H1 (cell line): Measurements from ENCODE around the gene RAB40B. TPM values are rescaled to one million over a fixed set of nuclear protein-coding genes. Genes with fewer than 3 reads are reported as not detected.

Experiments
- CTCF ChIA-PET: fragments of 300-600 bp; sonication (Branson Sonifier 250); formaldehyde crosslinking; loops from one replicate; lab custom pipeline; 2021; ENCODE audit not compliant: partially characterized antibody; lab: Charles Lee
- POLR2A ChIA-PET: fragments of 300-600 bp; sonication (Branson Sonifier 250); formaldehyde crosslinking; loops from one replicate; lab custom pipeline; 2021; ENCODE audit warnings: inconsistent platforms; ENCODE audit not compliant: partially characterized antibody; lab: Charles Lee
- DNase-seq, 2 experiments: peaks; one replicate each; pipeline versions ENCODE4 v3.0.0 to v3.0.0-alpha.2; 2010 to 2022; ENCODE audit warnings: low spot score in 2 of 2, low read depth in 1 of 2, mixed read lengths in 1 of 2
- FAIRE-seq: peaks from 2 replicates; lab custom pipeline; 2011; peaks lifted over from hg19 to GRCh38; lab: Jason Lieb, UNC
- H2AFZ ChIP-seq: 2 replicates; pipeline ENCODE4 v1.8.1; 2012; ENCODE audit warnings: low read length, inconsistent platforms
- H2AK5ac ChIP-seq: 2 replicates; pipeline ENCODE4 v1.6.1; 2013; ENCODE audit warnings: low read depth, low read length
- H2BK120ac ChIP-seq: replicated peaks from 2 replicates; pipeline ENCODE3; 2013; ENCODE audit warnings: low read depth, low read length, inconsistent platforms
- H2BK12ac ChIP-seq: 2 replicates; pipeline ENCODE4 v1.6.1; 2013; ENCODE audit warnings: low read depth, low read length
- H2BK15ac ChIP-seq: 2 replicates; pipeline ENCODE4 v1.6.1; 2013; ENCODE audit warnings: low read length
- H2BK20ac ChIP-seq: 2 replicates; pipeline ENCODE4 v1.6.1; 2013; ENCODE audit warnings: low read length
- H2BK5ac ChIP-seq: 2 replicates; pipeline ENCODE4 v1.6.1; 2013; ENCODE audit warnings: low read depth, low read length
- H3K14ac ChIP-seq: 2 replicates; pipeline ENCODE4 v1.6.1; 2013; ENCODE audit warnings: inconsistent platforms; ENCODE audit not compliant: insufficient read length
- H3K18ac ChIP-seq: 2 replicates; pipeline ENCODE4 v1.6.1; 2013; ENCODE audit warnings: low read length; ENCODE audit errors: extremely low read depth
- H3K23ac ChIP-seq: 2 replicates; pipeline ENCODE4 v1.6.1; 2013; ENCODE audit warnings: inconsistent platforms; ENCODE audit not compliant: insufficient read length
- H3K23me2 ChIP-seq: 2 replicates; pipeline ENCODE4 v1.6.1; 2013; ENCODE audit warnings: low read depth, low read length
- H3K27ac ChIP-seq: 2 replicates; pipeline ENCODE4 v1.6.1; 2011; ENCODE audit warnings: low read depth, low read length, inconsistent platforms
- H3K27me3 ChIP-seq, 4 experiments: replicated peaks in 1 of 4; 1 replicate in 1 of 4; 2 replicates in 3 of 4; pipeline versions ENCODE4 v1.6.1 to v1.8.1; 2011 to 2013; ENCODE audit warnings: low read length in 3 of 4, mild to moderate bottlenecking in 3 of 4, inconsistent platforms in 2 of 4, mixed read lengths in 2 of 4, moderate library complexity in 1 of 4; ENCODE audit not compliant: control insufficient read depth in 3 of 4, insufficient read depth in 3 of 4; ENCODE audit errors: extremely low read depth in 1 of 4
- H3K36me3 ChIP-seq, 4 experiments: 2 replicates each; pipeline versions ENCODE4 v1.6.1 to v1.8.1; 2011 to 2013; ENCODE audit warnings: mild to moderate bottlenecking in 4 of 4, low read length in 3 of 4, moderate library complexity in 2 of 4, control low read depth in 1 of 4, inconsistent platforms in 1 of 4; ENCODE audit not compliant: insufficient read depth in 4 of 4, control insufficient read depth in 2 of 4
- H3K4ac ChIP-seq: replicated peaks from 2 replicates; pipeline ENCODE3; 2013; ENCODE audit warnings: low read length, low read depth, mixed read lengths, inconsistent platforms; ENCODE audit not compliant: insufficient read length
- H3K4me1 ChIP-seq, 4 experiments: replicated peaks in 1 of 4; 1 replicate in 1 of 4; 2 replicates in 3 of 4; pipeline versions ENCODE4 v1.6.1 to v1.8.1; 2011 to 2013; ENCODE audit warnings: low read length in 3 of 4, inconsistent platforms in 2 of 4, mixed read lengths in 1 of 4; ENCODE audit not compliant: insufficient read depth in 4 of 4, control insufficient read depth in 3 of 4
- H3K4me2 ChIP-seq, 2 experiments: 2 replicates each; pipeline versions ENCODE4 v1.6.1 to v1.8.1; 2011 to 2013; ENCODE audit warnings: low read depth in 2 of 2, low read length in 2 of 2, control low read depth in 1 of 2, inconsistent platforms in 1 of 2, mild to moderate bottlenecking in 1 of 2; ENCODE audit not compliant: insufficient read depth in 1 of 2
- H3K4me3 ChIP-seq, 4 experiments: fragments of 200-600, 300-600 bp in 1 of 4; sonication (generic), shearing (Covaris generic), sonication (Bioruptor Twin) in 1 of 4; 2 replicates each; pipeline versions ENCODE4 v1.5.1 to v1.8.1; 2011 to 2016; ENCODE audit warnings: low read length in 4 of 4, low read depth in 3 of 4, control low read depth in 2 of 4, inconsistent platforms in 2 of 4, mild to moderate bottlenecking in 2 of 4, mixed read lengths in 1 of 4, moderate library complexity in 1 of 4; ENCODE audit not compliant: insufficient read depth in 2 of 4; ENCODE audit errors: extremely low read depth in 1 of 4
- H3K56ac ChIP-seq: replicated peaks from 2 replicates; pipeline ENCODE3; 2013; ENCODE audit warnings: low read depth, mild to moderate bottlenecking, mixed read lengths, low read length, inconsistent platforms; ENCODE audit not compliant: insufficient read length
- H3K79me1 ChIP-seq: 2 replicates; pipeline ENCODE4 v1.6.1; 2013; ENCODE audit warnings: low read depth, low read length, control low read depth
- H3K79me2 ChIP-seq, 2 experiments: 2 replicates each; pipeline versions ENCODE4 v1.6.1 to v1.8.1; 2012 to 2013; ENCODE audit warnings: low read length in 2 of 2, mild to moderate bottlenecking in 2 of 2, inconsistent platforms in 1 of 2; ENCODE audit not compliant: insufficient read depth in 2 of 2, control insufficient read depth in 1 of 2
- H3K9ac ChIP-seq, 4 experiments: replicated peaks in 1 of 4; 1 replicate in 1 of 4; 2 replicates in 3 of 4; pipeline versions ENCODE4 v1.6.1 to v1.8.1; 2011 to 2013; ENCODE audit warnings: low read depth in 3 of 4, low read length in 3 of 4, control low read depth in 2 of 4, mild to moderate bottlenecking in 2 of 4, moderate library complexity in 2 of 4, inconsistent platforms in 1 of 4; ENCODE audit errors: extremely low read depth in 1 of 4
- H3K9me3 ChIP-seq, 2 experiments: 2 replicates each; pipeline versions ENCODE4 v1.6.1 to v1.8.1; 2012 to 2013; ENCODE audit warnings: mild to moderate bottlenecking in 2 of 2, moderate library complexity in 2 of 2, control low read depth in 1 of 2, inconsistent platforms in 1 of 2, low read depth in 1 of 2, low read length in 1 of 2, mixed read lengths in 1 of 2; ENCODE audit not compliant: insufficient read depth in 2 of 2
- H4K20me1 ChIP-seq, 2 experiments: replicated peaks in 1 of 2; 2 replicates each; pipeline versions ENCODE3 to v1.8.1; 2011 to 2013; ENCODE audit warnings: inconsistent platforms in 2 of 2, low read length in 2 of 2, mild to moderate bottlenecking in 1 of 2; ENCODE audit not compliant: insufficient read depth in 2 of 2, control insufficient read depth in 1 of 2
- H4K5ac ChIP-seq: 2 replicates; pipeline ENCODE4 v1.6.1; 2013; ENCODE audit warnings: low read length, low read depth, mixed read lengths, inconsistent platforms; ENCODE audit not compliant: insufficient read length
- H4K8ac ChIP-seq: 2 replicates; pipeline ENCODE4 v1.8.0; 2013; ENCODE audit warnings: mild to moderate bottlenecking, moderate library complexity, low read length, inconsistent platforms; ENCODE audit not compliant: insufficient read depth; ENCODE audit errors: extremely low read depth
- H4K91ac ChIP-seq: replicated peaks from 2 replicates; pipeline ENCODE3; 2013; ENCODE audit warnings: low read length, mixed read lengths, inconsistent platforms; ENCODE audit not compliant: insufficient read length
- BACH1 ChIP-seq: IDR thresholded peaks from 2 replicates; pipeline ENCODE4 v1.6.1; 2012; ENCODE audit warnings: low read length, improper control_type of control experiment
- BRCA1 ChIP-seq: IDR thresholded peaks from 2 replicates; pipeline ENCODE4 v1.6.1; 2012; ENCODE audit warnings: low read depth, low read length, improper control_type of control experiment
- CHD2 ChIP-seq: IDR thresholded peaks from 2 replicates; pipeline ENCODE4 v1.6.1; 2012; ENCODE audit warnings: low read length, improper control_type of control experiment
- EP300 ChIP-seq, 2 experiments: IDR thresholded peaks; 1 replicate in 1 of 2; 2 replicates in 1 of 2; pipeline ENCODE4 v1.6.1; 2011 to 2012; ENCODE audit warnings: low read depth in 2 of 2, low read length in 2 of 2, mild to moderate bottlenecking in 2 of 2, borderline replicate concordance in 1 of 2, inconsistent platforms in 1 of 2, moderate library complexity in 1 of 2
- GTF2F1 ChIP-seq: IDR thresholded peaks from 2 replicates; pipeline ENCODE4 v1.6.1; 2012; ENCODE audit warnings: low read depth, low read length, improper control_type of control experiment, borderline replicate concordance
- NANOG ChIP-seq: IDR thresholded peaks from 2 replicates; pipeline ENCODE4 v1.6.1; 2011; ENCODE audit warnings: low read length, low read depth, mild to moderate bottlenecking, inconsistent platforms; ENCODE audit not compliant: insufficient read depth, poor library complexity, severe bottlenecking
- POU5F1 ChIP-seq: IDR thresholded peaks from 2 replicates; pipeline ENCODE4 v1.6.1; 2011; ENCODE audit warnings: low read depth, mild to moderate bottlenecking, low read length, moderate library complexity
- SAP30 ChIP-seq: fragments of 300-600 bp; sonication (generic); IDR thresholded peaks from 2 replicates; pipeline ENCODE4 v1.7.1; 2012; ENCODE audit warnings: low read length, moderate library complexity, mild to moderate bottlenecking, inconsistent platforms; ENCODE audit not compliant: insufficient read depth, insufficient replicate concordance
- SIRT6 ChIP-seq: IDR thresholded peaks from one replicate; pipeline ENCODE4 v1.7.1; 2012; ENCODE audit warnings: low read length, inconsistent platforms
- SP1 ChIP-seq: IDR thresholded peaks from 2 replicates; pipeline ENCODE4 v1.6.1; 2011; ENCODE audit warnings: low read depth, low read length
- TCF12 ChIP-seq: IDR thresholded peaks from 2 replicates; pipeline ENCODE4 v1.6.1; 2011; ENCODE audit warnings: low read depth, mild to moderate bottlenecking, low read length
- YY1 ChIP-seq: IDR thresholded peaks from 2 replicates; pipeline ENCODE4 v1.6.1; 2011; ENCODE audit warnings: low read depth, mild to moderate bottlenecking, low read length
- WGBS, 2 experiments: shearing (Covaris generic) in 1 of 2; methylation state at CpG; one replicate each; pipeline versions ENCODE4 v1.1.6 to v1.1.7; 2013 to 2015; ENCODE audit warnings: low lambda C conversion rate in 2 of 2, mixed read lengths in 2 of 2, inconsistent platforms in 1 of 2, low coverage in 1 of 2, missing lambda C conversion rate in 1 of 2; ENCODE audit not compliant: insufficient replicate concordance in 2 of 2, insufficient coverage in 1 of 2, insufficient read length in 1 of 2; ENCODE audit errors: extremely low coverage in 1 of 2, missing lambda C conversion rate in 1 of 2; 5-methylcytosine and 5-hydroxymethylcytosine counted together
- polyA plus RNA-seq, 7 experiments: library from polyadenylated mRNA; depleted of rRNA in 3 of 7; stranded (reverse) in 5 of 7; unstranded in 2 of 7; fragments of >200 nt in 5 of 7; fragments of 200-250 nt in 2 of 7; gene quantifications; 1 replicate in 5 of 7; 2 replicates in 1 of 7; 4 replicates in 1 of 7; pipeline versions ENCODE4 v1.2.1 to v1.2.3, GENCODE V29; 2011 to 2013; ENCODE audit warnings: missing spikeins in 2 of 7, mixed read lengths in 2 of 7
- total RNA-seq: library from RNA; stranded (reverse); fragmentation: NEBNext Ultra II Directional; extraction: Animal tissue kit (Norgen Biotek cat#: 25700); gene quantifications from 2 replicates; pipeline ENCODE4 v1.2.1, GENCODE V29; 2021
- TF ChIP-seq, protein P1 (sequence below): IDR thresholded peaks from 2 replicates; pipeline ENCODE4 v1.6.1; 2011; ENCODE audit warnings: low read depth, mild to moderate bottlenecking, low read length; ENCODE audit not compliant: insufficient read depth

RAB40B gene
- total and polyA plus RNA-seq, 2 of the 8 experiments (the other 6 are each of a cell fraction or from before 2014, with no cell fraction given) = 3.1 to 4.6 TPM

DNA sequence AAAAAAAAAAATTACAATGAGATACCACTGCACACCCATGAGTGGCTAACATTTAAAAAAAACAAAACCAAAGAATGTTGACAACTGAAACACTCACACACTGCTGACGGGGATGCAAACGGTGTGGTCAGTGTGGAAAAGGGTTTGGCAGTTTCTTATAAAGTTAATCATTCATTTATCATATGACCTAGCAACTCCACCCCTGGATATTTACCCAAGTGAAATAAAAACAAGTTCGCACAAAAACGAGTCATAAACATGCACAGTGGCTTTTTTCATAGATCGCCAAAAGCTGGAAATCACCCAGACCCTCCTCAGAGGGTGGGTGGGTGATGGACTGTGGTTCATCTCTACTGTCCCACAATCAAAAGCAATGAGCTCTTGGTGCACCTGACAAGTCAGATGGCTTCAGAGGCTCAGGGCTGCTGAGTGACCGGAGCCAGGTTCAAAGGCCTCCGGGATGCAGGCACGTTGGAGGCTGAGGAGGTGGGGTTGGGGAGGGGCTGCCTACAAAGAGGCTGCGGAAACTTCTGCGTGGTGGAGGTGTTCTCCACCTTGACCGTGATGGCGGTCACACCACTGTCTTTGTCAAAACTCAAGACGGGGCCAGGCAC lies 14.2 kb downstream of the RAB40B start:
- H2AFZ ChIP-seq = no peak overlapping the region
- WGBS, 2 experiments = 87% methylated on average over 13 of the region's 13 CpGs; no CpG with 5 or more reads in 1 of the 2 experiments
- H3K14ac ChIP-seq = no peak overlapping the region
- no peak overlapping the region for H2BK15ac ChIP-seq
- H3K27me3 ChIP-seq = no peaks in the 10 kb centered on the region; a peak in 1 of 7 replicates
- H4K5ac ChIP-seq = no peak overlapping the region
- FAIRE-seq (no peak), DNase-seq (no peak)
- peaks cover 0 to 3% of the 10 kb centered on the region in 2 experiments for H4K20me1 ChIP-seq
- no peaks in the 10 kb centered on the region; a peak in 1 of 7 replicates for H3K4me1 ChIP-seq
- no peak overlapping the region for H3K9ac ChIP-seq
- no peak overlapping the region for H3K27ac ChIP-seq
- H3K79me1 ChIP-seq = no peaks in the 10 kb centered on the region
- H4K91ac ChIP-seq = no peak overlapping the region
- no peak overlapping the region for H3K56ac ChIP-seq
- no peak overlapping the region for H4K8ac ChIP-seq
- ChIA-PET CTCF (interaction anchor here (1.2 to 1.5 kb wide), 2 partner anchors 27 to 82 kb away, joined by 3 to 4 read pairs; no protein-coding TSS in a partner anchor), POLR2A (interaction anchor here (0.7 kb wide), 1 partner anchor 20 kb away, joined by 3 read pairs; no protein-coding TSS in a partner anchor)
- H2BK20ac ChIP-seq = no peak overlapping the region
- H3K4me3 ChIP-seq = no peak overlapping the region
- H3K4ac ChIP-seq = no peak overlapping the region
- H3K79me2 ChIP-seq = no peaks in the 10 kb centered on the region
- no peak overlapping the region for H2BK120ac ChIP-seq
- no peak overlapping the region for H2BK5ac ChIP-seq
- H3K18ac ChIP-seq = no peak overlapping the region
- H3K23ac ChIP-seq = no peak overlapping the region
- no peak overlapping the region for H2BK12ac ChIP-seq
- H3K4me2 ChIP-seq = no peak overlapping the region
- H3K36me3 ChIP-seq = no peaks in the 10 kb centered on the region
- peaks cover 2% of the 10 kb centered on the region in 2 experiments; a peak in 2 of 4 replicates for H3K9me3 ChIP-seq
- H3K23me2 ChIP-seq = no peaks in the 10 kb centered on the region
- H2AK5ac ChIP-seq = no peak overlapping the region
- TF ChIP-seq GTF2F1 (no peak), POU5F1 (no peak), YY1 (no peak), NANOG (no peak), CHD2 (no peak), TCF12 (no peak), SAP30 (no peak), BRCA1 (no peak), BACH1 (no peak), SP1 (no peak), SIRT6 (no peak), EP300 (IDR thresholded peaks at IDR 0.05; ENCODE audit: borderline replicate concordance in 1 of 2, low read depth in 2 of 2, low read length in 2 of 2) (no peak)
- TF ChIP-seq, protein P1, sequence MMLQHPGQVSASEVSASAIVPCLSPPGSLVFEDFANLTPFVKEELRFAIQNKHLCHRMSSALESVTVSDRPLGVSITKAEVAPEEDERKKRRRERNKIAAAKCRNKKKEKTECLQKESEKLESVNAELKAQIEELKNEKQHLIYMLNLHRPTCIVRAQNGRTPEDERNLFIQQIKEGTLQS = no peak
